Measurements from ENCODE around the gene TNRC18.
"Not testable (repeated sequence)": the region's sequence is repeated elsewhere in the genome, so short reads cannot be mapped to it uniquely, and the experiment has no call there.

The TNRC18 gene

GRCh38 chr7:5269992-5270657 is 153.5 kb downstream of the TNRC18 start:
- DNase-seq (ENCODE audit: low spot score), result not testable (repeated sequence)

GRCh38 chr7:5267829-5268228 is 155.8 kb downstream of the TNRC18 start:
- DNase-seq (ENCODE audit: low spot score), result not testable (repeated sequence)

GRCh38 chr7:5266191-5267028 is 157.2 kb downstream of the TNRC18 start:
- no peak for DNase-seq (ENCODE audit: low spot score)

- DNase-seq (ENCODE audit: low spot score), result no peak
Measured at GRCh38 chr7:5265320-5266190, 158.1 kb downstream of the TNRC18 start.

- not testable (repeated sequence) for DNase-seq (ENCODE audit: low spot score)
Measured at GRCh38 chr7:5263066-5263465, 160.6 kb downstream of the TNRC18 start.

GRCh38 chr7:5260530-5261068 is 163.0 kb downstream of the TNRC18 start:
- DNase-seq (ENCODE audit: low spot score), result not testable (repeated sequence)
